COLO829 (cell line): ENCODE measurements around the gene MYH6.
"Not testable (repeated sequence)": the region's sequence is repeated elsewhere in the genome, so short reads cannot be mapped to it uniquely, and the experiment has no call there.

Source experiments
- DNase-seq: peaks from one replicate; pipeline ENCODE4 v3.0.0; 2012; ENCODE audit warnings: low spot score

The MYH6 gene

GRCh38 chr14:23435543-23436326 lies 27.7 kb upstream of the MYH6 start, which contains the start of gene MYH7:
MYH7 (minus strand) TSS chr14:23435660; CDS start chr14:23433732, 1,928 bp downstream.
- no peak for DNase-seq

- DNase-seq = no peak
These were observed 26.6 kb upstream of the MYH6 start for GRCh38 chr14:23434488-23435222.

- no peak for DNase-seq
These were observed 25.4 kb upstream of the MYH6 start for GRCh38 chr14:23433457-23433856.

GRCh38 chr14:23432946-23433345 lies 24.9 kb upstream of the MYH6 start:
- DNase-seq = no peak

- DNase-seq = no peak
These were observed 24.2 kb upstream of the MYH6 start for GRCh38 chr14:23432102-23432925.

GRCh38 chr14:23431486-23431885 lies 23.4 kb upstream of the MYH6 start:
- no peak for DNase-seq

- DNase-seq = no peak
These were observed 22.6 kb upstream of the MYH6 start for GRCh38 chr14:23430723-23431085.

- no peak for DNase-seq
These were observed 22.1 kb upstream of the MYH6 start for GRCh38 chr14:23430016-23430722.

GRCh38 chr14:23428686-23429495 lies 20.8 kb upstream of the MYH6 start:
- DNase-seq = no peak

GRCh38 chr14:23425798-23426197 lies 17.7 kb upstream of the MYH6 start:
- not testable (repeated sequence) for DNase-seq

- no peak for DNase-seq
These were observed 17.1 kb upstream of the MYH6 start for GRCh38 chr14:23425169-23425568.

- no peak for DNase-seq
These were observed 15.6 kb upstream of the MYH6 start for GRCh38 chr14:23423657-23424056.

GRCh38 chr14:23421594-23421993 lies 13.5 kb upstream of the MYH6 start:
- no peak for DNase-seq

GRCh38 chr14:23419646-23420045 lies 11.6 kb upstream of the MYH6 start:
- not testable (repeated sequence) for DNase-seq

- DNase-seq = no peak
These were observed 9.9 kb upstream of the MYH6 start for GRCh38 chr14:23418021-23418420.

GRCh38 chr14:23417269-23417668 lies 9.2 kb upstream of the MYH6 start:
- not testable (repeated sequence) for DNase-seq

GRCh38 chr14:23416801-23417200 lies 8.7 kb upstream of the MYH6 start:
- no peak for DNase-seq

GRCh38 chr14:23415821-23416778 lies 8.0 kb upstream of the MYH6 start:
- no peak for DNase-seq

- DNase-seq = no peak
These were observed 7.1 kb upstream of the MYH6 start for GRCh38 chr14:23414906-23415820.
